K562 (cell line): ENCODE data around the gene FSCN2. TPM values are rescaled to one million over a fixed set of nuclear protein-coding genes. Genes with fewer than 3 reads are reported as not detected.

Source experiments
- CTBP1 ChIP-seq: fragments of 450-650 bp; IDR thresholded peaks from 2 replicates; pipeline ENCODE4 v1.6.1; 2016; ENCODE audit warnings: borderline replicate concordance
- ERF ChIP-seq: fragments of 450-650 bp; formaldehyde crosslinking; IDR thresholded peaks from 2 replicates; pipeline ENCODE4 v1.4.0; 2020; ENCODE audit warnings: mild to moderate bottlenecking, mixed read lengths
- MEIS2 ChIP-seq: fragments of 450-650 bp; IDR thresholded peaks from 2 replicates; pipeline ENCODE4 v1.6.1; 2014; ENCODE audit warnings: mild to moderate bottlenecking; ENCODE audit not compliant: partially characterized antibody
- MLLT1 ChIP-seq, 2 experiments: fragments of 450-650 bp; IDR thresholded peaks; 2 replicates each; pipeline ENCODE4 v1.6.1; 2016
- PCBP2 ChIP-seq: fragments of 200-400 bp; formaldehyde crosslinking; IDR thresholded peaks from 2 replicates; pipeline ENCODE4 v1.6.1; 2018; ENCODE audit warnings: low read length, low read depth, mild to moderate bottlenecking, moderate library complexity; ENCODE audit not compliant: poor library complexity, severe bottlenecking
- PHB ChIP-seq: fragments of 250-450 bp; sonication (Bioruptor Pico); IDR thresholded peaks from 2 replicates; pipeline ENCODE4 v1.5.0; 2021
- RBM34 ChIP-seq: fragments of 200-400 bp; formaldehyde crosslinking; IDR thresholded peaks from 2 replicates; pipeline ENCODE4 v1.6.1; 2018; ENCODE audit warnings: low read length, borderline replicate concordance; ENCODE audit not compliant: insufficient read depth
- RUNX1 ChIP-seq: sonication (generic); IDR thresholded peaks from 2 replicates; pipeline ENCODE4 v1.6.1; 2016; ENCODE audit warnings: antibody characterized with exemption, low read depth
- TSC22D4 ChIP-seq: fragments of 450-650 bp; IDR thresholded peaks from 2 replicates; pipeline ENCODE4 v1.6.1; 2016; ENCODE audit warnings: missing genetic modification characterization, missing biosample characterization, control low read depth
- ZNF23 ChIP-seq: fragments of 250-450 bp; sonication (Bioruptor Pico); IDR thresholded peaks from 2 replicates; pipeline ENCODE4 v1.4.0; 2020; ENCODE audit warnings: mild to moderate bottlenecking
- ZNF263 ChIP-seq: sonication (generic); formaldehyde crosslinking; IDR thresholded peaks from 2 replicates; pipeline ENCODE4 v1.8.0; 2022; ENCODE audit warnings: mild to moderate bottlenecking, missing genetic modification reagents, borderline replicate concordance
- ZNF436 ChIP-seq: fragments of 250-450, 450-650 bp; sonication (Bioruptor Pico); formaldehyde crosslinking; IDR thresholded peaks from 2 replicates; pipeline ENCODE4 v1.7.0; 2020; ENCODE audit warnings: mild to moderate bottlenecking
- polyA plus RNA-seq, 8 experiments: library from polyadenylated mRNA; depleted of rRNA in 4 of 8; stranded (reverse) in 5 of 8; unstranded in 3 of 8; fragments of >200 nt; fragmentation: Nextera tagmentation in 2 of 8; fragmentation: Illumina TruSeq in 1 of 8; extraction: Ambion mirVana in 2 of 8; extraction: Trizol in 1 of 8; gene quantifications; 2 replicates each; pipeline versions ENCODE4 v1.2.1 to v1.2.3, GENCODE V29; 2011 to 2014; ENCODE audit warnings: inconsistent platforms in 1 of 8, missing spikeins in 1 of 8
- total RNA-seq, 7 experiments: library from RNA; depleted of rRNA in 6 of 7; stranded (reverse); fragments of >200 nt in 6 of 7; fragmentation: Illumina TruSeq in 2 of 7; extraction: Trizol in 2 of 7; gene quantifications; 2 replicates each; pipeline versions ENCODE4 v1.2.1 to v1.2.3, GENCODE V29; 2011 to 2021; ENCODE audit warnings: low replicate concordance in 1 of 7
- TF ChIP-seq, protein P1 (sequence below), 2 experiments: fragments of 450-650 bp in 1 of 2; sonication (generic) in 1 of 2; formaldehyde crosslinking in 1 of 2; IDR thresholded peaks; 2 replicates each; pipeline versions ENCODE4 v1.7.1 to v1.9.0; 2016 to 2022; ENCODE audit warnings: inconsistent platforms in 1 of 2, mild to moderate bottlenecking in 1 of 2, missing genetic modification reagents in 1 of 2
- TF ChIP-seq, protein P2 (sequence below): sonication (generic); formaldehyde crosslinking; IDR thresholded peaks from 2 replicates; pipeline ENCODE4 v1.8.0; 2022; ENCODE audit warnings: mild to moderate bottlenecking, missing genetic modification reagents
- TF ChIP-seq, protein P3 (sequence below): fragments of 450-650 bp; formaldehyde crosslinking; IDR thresholded peaks from 2 replicates; pipeline ENCODE4 v1.4.0; 2022; ENCODE audit warnings: mild to moderate bottlenecking, moderate library complexity

FSCN2 gene
- total and polyA plus RNA-seq, 9 of the 15 experiments (the other 6 are each of a cell fraction or from before 2014, with no cell fraction given) = 0.08 TPM; not detected in 8

DNA sequence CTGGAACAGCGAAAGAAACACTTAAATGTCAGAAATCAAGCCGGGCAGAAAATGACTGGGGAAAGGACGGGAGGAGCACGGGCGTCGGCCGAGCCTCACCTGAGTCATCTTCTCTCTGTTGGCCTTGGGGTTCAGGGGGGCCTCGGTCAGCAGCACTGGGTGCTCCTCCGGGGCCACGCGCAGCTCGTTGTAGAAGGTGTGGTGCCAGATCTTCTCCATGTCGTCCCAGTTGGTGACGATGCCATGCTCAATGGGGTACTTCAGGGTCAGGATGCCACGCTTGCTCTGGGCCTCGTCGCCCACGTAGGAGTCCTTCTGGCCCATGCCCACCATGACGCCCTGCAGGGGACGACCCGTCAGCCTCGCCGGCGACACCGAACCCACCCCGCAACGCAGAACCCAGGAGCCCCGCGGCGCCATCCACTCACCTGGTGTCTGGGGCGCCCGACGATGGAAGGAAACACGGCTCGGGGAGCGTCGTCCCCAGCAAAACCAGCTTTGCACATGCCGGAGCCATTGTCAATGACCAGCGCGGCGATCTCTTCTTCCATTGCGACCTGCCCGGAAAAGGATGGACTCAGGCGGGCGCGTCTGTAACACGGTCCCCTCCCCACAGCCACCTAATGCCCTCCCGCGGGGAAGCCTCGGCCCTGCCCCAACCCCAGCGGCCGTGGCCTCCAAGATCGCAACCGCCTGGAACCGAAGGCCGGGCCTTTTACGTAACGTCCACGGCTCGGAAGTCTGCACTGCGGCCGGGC, 16.2 kb upstream of the FSCN2 start (continued):
- no peak for TF ChIP-seq ZNF436 (CRISPR knock-in tag)
- TF ChIP-seq, protein P1, sequence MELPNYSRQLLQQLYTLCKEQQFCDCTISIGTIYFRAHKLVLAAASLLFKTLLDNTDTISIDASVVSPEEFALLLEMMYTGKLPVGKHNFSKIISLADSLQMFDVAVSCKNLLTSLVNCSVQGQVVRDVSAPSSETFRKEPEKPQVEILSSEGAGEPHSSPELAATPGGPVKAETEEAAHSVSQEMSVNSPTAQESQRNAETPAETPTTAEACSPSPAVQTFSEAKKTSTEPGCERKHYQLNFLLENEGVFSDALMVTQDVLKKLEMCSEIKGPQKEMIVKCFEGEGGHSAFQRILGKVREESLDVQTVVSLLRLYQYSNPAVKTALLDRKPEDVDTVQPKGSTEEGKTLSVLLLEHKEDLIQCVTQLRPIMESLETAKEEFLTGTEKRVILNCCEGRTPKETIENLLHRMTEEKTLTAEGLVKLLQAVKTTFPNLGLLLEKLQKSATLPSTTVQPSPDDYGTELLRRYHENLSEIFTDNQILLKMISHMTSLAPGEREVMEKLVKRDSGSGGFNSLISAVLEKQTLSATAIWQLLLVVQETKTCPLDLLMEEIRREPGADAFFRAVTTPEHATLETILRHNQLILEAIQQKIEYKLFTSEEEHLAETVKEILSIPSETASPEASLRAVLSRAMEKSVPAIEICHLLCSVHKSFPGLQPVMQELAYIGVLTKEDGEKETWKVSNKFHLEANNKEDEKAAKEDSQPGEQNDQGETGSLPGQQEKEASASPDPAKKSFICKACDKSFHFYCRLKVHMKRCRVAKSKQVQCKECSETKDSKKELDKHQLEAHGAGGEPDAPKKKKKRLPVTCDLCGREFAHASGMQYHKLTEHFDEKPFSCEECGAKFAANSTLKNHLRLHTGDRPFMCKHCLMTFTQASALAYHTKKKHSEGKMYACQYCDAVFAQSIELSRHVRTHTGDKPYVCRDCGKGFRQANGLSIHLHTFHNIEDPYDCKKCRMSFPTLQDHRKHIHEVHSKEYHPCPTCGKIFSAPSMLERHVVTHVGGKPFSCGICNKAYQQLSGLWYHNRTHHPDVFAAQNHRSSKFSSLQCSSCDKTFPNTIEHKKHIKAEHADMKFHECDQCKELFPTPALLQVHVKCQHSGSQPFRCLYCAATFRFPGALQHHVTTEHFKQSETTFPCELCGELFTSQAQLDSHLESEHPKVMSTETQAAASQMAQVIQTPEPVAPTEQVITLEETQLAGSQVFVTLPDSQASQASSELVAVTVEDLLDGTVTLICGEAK (IDR thresholded peaks at IDR 0.05) = peak; percentile 66
- TF ChIP-seq, protein P1 (CRISPR knock-in tag; IDR thresholded peaks at IDR 0.05) = no peak
- no peak for TF ChIP-seq ERF (CRISPR knock-in tag)
- TF ChIP-seq PHB (CRISPR knock-in tag) = 0 out of 2 replicates have a peak, but pooled peaks have one; percentile 63
- TF ChIP-seq ZNF263 (CRISPR knock-in tag) = peak; percentile 36
- 0 out of 2 replicates have a peak, but pooled peaks have one; percentile 10 for TF ChIP-seq CTBP1
- TF ChIP-seq RBM34 = no peak
- no peak for TF ChIP-seq ZNF23 (CRISPR knock-in tag)
- no peak for TF ChIP-seq RUNX1
- TF ChIP-seq, protein P2, sequence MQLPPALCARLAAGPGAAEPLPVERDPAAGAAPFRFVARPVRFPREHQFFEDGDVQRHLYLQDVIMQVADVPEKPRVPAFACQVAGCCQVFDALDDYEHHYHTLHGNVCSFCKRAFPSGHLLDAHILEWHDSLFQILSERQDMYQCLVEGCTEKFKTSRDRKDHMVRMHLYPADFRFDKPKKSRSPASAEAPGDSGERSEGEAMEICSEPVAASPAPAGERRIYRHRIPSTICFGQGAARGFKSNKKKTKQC (CRISPR knock-in tag) = 0 out of 2 replicates have a peak, but pooled peaks have one; percentile 11
- no peak for TF ChIP-seq TSC22D4
- peak; percentile 2 for TF ChIP-seq PCBP2
- TF ChIP-seq MLLT1 (IDR thresholded peaks at IDR 0.05) = peak; percentile 75 to 80; a peak in 1 of 4 replicates
- no peak for TF ChIP-seq MEIS2
- TF ChIP-seq, protein P3, sequence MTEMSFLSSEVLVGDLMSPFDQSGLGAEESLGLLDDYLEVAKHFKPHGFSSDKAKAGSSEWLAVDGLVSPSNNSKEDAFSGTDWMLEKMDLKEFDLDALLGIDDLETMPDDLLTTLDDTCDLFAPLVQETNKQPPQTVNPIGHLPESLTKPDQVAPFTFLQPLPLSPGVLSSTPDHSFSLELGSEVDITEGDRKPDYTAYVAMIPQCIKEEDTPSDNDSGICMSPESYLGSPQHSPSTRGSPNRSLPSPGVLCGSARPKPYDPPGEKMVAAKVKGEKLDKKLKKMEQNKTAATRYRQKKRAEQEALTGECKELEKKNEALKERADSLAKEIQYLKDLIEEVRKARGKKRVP (CRISPR knock-in tag) = no peak
